Measurements from ENCODE around the gene KDELR1.

GRCh38 chr19:48365602-48366001 is 25.7 kb downstream of the KDELR1 start:
- TF ChIP-seq CTCF (IDR thresholded peaks at IDR 0.05): no peak
- TF ChIP-seq EP300 (IDR thresholded peaks at IDR 0.05): no peak
- no peak for TF ChIP-seq POLR2AphosphoS5 (IDR thresholded peaks at IDR 0.05)
- no peak for TF ChIP-seq POLR2A (IDR thresholded peaks at IDR 0.05)
